KOPT-K1 (cell line): ENCODE data around the gene NFATC2.

ENCODE experiments used
- H3K27ac ChIP-seq: fragments of 200-600 bp; sonication (generic); 2 replicates; pipeline ENCODE4 v1.5.1; 2016; ENCODE audit warnings: antibody characterized with exemption, mild to moderate bottlenecking, low read depth, low read length; ENCODE audit not compliant: poor library complexity, severe bottlenecking
- H3K36me3 ChIP-seq: fragments of 200-600 bp; sonication (generic); 2 replicates; pipeline ENCODE4 v1.5.1; 2017; ENCODE audit warnings: antibody characterized with exemption, mild to moderate bottlenecking, low read length, moderate library complexity; ENCODE audit not compliant: insufficient read depth
- H3K9me3 ChIP-seq: fragments of 200-600 bp; sonication (generic); 2 replicates; pipeline ENCODE4 v1.5.1; 2017; ENCODE audit warnings: antibody characterized with exemption, low read length, mild to moderate bottlenecking; ENCODE audit not compliant: insufficient read depth, poor library complexity, severe bottlenecking

Gene NFATC2

DNA sequence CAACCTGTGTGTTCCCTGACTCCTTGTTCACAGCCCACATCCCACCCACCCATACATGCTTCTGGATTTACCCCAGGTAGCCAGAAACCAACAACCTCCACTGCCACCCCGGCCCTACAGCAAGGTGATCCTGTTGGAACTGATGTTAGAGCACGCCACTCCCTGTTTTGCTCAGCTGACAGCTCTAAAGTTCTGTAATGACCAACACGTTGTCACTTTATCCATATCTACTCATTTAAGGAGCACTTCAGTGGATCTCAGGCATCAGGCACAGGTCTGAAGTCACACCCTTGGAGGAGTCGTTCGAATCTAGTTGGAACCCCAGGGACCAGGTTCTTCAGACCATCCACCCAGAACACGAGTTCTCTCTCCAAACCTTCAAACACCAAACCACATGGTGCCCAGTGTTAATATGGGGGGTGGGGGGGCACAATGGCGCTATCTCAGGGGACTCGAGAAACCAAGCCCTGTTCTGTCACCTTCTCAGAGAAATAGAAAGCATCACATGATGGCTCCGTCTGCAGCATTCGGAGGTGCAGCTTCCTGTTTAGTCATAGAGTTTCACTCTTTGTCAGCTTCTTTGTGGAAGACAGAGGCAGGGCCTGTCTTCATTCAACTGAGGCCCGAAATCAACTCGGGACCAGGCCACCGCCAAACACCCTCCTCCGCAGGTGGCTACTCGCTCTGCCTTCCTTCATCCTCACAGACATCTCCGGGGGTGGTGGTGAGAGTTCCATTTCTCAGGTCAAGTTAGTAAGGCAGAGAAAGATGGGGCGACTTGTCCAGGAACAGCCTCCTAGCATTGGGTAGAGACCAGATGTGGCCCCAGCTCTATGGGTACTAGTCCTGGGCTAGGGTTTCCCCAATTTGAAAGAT, 142.2 kb downstream of the NFATC2 start:
- H3K36me3 ChIP-seq: peaks cover 21% of the 10 kb centered on the region; the same call in 1 of the 2 replicates
- H3K9me3 ChIP-seq: no peaks in the 10 kb centered on the region
- peak overlapping the region; percentile 43 for H3K27ac ChIP-seq

DNA sequence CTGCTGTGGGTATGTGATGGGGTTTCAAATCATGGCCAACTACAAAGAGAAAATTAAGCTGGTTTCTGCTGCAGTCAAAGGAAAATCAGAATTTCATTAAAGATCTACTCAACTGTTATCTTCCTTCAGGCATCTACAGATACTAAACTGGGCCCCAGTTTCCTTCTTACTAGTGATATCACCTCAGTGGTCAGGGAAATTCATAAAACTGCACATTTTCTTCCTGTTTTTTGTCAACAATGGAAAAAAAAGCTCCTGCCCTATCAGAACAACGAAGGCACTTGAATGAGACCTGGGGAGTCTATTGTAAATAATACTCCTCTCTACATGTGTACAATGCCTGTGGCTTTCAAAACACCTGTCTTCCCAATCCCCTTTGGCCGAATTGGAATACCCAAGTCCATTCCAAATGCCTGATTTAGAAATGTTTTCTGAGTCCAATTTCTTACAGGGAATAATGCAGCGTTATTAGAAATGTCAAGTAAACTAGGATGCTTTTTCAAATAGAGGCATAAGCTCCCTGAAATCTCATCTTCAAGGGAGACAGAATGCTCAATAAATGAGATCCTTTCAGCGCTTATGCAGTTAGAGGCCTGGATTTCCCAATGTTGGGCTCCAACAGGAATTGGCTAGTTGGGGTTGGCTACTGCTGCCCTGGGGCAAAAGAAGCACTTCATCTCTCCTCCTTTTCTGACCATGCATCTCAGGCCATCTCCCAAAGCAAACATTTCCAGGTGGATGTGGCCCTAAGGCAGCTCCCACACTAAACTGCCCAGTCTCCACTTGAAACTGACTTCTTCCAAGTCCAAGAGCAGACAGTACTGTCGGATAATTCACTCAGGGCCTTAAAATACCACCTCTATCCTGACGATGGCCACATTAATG, 143.3 kb downstream of the NFATC2 start:
- Histone ChIP-seq H3K36me3 (peaks cover 25% of the 10 kb centered on the region; the same call in 1 of the 2 replicates), H3K27ac (no peak overlapping the region), H3K9me3 (no peaks in the 10 kb centered on the region)

DNA sequence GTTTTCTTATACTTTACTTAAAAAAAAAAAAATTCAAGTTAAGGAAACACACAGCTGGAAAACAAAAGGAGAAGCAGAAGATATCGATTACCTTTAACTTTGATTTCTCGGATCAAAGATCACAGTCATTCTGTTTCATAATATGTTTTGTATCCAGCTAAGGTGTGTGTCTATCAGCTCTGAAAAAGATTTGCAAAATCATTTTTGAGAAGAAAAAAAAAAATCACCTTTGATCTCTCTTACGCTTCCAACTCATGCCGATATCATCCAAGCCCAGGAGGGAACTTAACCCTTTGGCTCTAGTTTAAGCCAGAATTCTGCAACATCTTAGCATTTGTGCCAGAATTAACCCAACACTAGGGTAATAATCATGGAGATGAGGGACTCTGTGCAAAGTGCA, 144.0 kb downstream of the NFATC2 start:
- Histone ChIP-seq H3K9me3 (no peaks in the 10 kb centered on the region), H3K36me3 (peaks cover 28% of the 10 kb centered on the region; the same call in 1 of the 2 replicates), H3K27ac (no peak overlapping the region)

DNA sequence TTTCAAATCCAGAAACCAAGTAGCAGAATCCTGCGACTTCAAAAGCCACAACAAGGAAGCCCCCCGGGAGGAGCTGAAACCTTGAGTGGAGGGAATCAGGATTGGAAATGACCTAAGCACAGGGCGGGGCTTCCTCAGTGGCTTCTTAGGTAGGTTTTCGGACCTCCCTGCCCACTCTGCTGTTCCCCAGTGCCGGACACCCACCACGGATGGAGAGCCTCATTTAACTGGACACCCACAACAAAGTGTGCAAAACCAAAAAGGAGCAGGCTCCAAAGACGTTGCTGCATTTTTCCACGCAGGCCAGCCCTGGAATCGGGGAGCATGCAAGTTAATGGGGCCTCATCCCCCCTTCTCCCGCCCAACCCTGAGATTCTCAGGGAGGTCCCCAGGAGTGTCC, 144.4 kb downstream of the NFATC2 start:
- Histone ChIP-seq H3K27ac (no peak overlapping the region), H3K36me3 (peaks cover 33% of the 10 kb centered on the region; the same call in 1 of the 2 replicates)

DNA sequence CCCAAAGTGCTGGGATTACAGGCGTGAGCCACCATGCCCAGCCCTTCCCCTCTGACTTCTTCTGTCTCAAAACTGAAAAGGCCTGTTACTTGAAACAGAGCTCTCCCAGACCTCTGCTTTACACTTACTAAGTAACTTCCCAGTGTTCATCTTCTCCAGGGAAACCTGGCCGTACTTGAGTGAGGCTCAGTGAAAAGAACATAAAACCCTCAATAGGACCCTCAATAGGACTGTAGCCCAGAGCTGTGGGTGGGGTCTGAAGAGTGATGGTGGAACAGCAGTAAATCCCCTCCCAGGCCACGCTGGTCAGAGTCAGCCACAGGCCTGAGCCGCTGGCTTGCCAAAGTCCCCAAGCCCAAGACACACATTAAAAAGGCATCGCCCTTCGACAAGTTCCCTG, 145.4 kb downstream of the NFATC2 start:
- Histone ChIP-seq H3K27ac (no peak overlapping the region), H3K36me3 (peaks cover 42% of the 10 kb centered on the region; the same call in 1 of the 2 replicates), H3K9me3 (no peaks in the 10 kb centered on the region)

More for the DNA sequence above, 144.4 kb downstream of the NFATC2 start:
- no peaks in the 10 kb centered on the region for H3K9me3 ChIP-seq

DNA sequence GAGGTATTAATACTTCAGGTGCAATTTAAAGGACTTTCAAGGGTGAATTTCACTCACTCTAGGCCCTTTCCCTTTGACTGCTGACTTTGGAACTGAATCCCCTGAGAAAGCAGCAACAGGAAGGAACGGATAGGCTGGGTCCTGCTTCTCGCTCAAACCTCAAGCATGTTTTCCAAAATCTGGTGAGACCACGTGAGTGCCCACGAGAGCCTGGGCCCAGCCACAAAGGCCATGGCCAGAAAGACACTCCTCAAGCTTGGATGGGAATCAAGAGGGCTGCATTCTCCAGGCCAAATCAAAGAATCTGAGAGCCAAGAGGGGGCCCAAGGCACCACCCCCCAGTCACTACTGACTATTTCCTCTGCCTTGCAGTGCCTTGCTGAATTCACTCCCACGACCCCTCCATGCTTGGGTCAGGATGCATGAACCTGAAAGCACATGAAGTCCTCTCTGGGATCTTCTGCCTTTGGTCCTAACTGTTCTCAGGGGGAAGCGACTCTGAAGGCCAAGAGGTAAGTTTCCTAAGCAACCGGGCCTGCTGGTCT, 146.1 kb downstream of the NFATC2 start:
- Histone ChIP-seq H3K27ac (no peak overlapping the region), H3K36me3 (peaks cover 46% of the 10 kb centered on the region; the same call in 1 of the 2 replicates), H3K9me3 (no peaks in the 10 kb centered on the region)

DNA sequence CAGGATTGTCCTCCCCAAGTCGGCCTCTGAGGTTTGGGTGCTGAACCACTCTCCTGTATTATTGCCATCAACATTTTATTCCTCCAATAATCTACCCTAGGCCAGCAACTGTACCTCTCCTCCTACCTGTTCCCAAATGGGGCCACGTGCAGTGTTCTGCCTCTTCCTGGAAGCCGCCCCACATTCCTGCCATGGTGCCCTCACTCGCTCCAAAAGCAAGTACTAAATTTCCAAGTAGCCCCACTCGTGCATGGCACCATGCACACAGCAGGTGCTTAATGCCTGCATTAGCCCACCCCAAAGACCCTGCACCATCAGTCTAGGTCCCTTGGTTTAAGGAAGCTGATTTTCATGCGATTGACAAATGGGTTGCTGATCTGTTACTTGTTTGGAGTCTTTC, 147.8 kb downstream of the NFATC2 start:
- Histone ChIP-seq H3K27ac (no peak overlapping the region), H3K36me3 (peaks cover 63% of the 10 kb centered on the region; the same call in 1 of the 2 replicates), H3K9me3 (no peaks in the 10 kb centered on the region)

DNA sequence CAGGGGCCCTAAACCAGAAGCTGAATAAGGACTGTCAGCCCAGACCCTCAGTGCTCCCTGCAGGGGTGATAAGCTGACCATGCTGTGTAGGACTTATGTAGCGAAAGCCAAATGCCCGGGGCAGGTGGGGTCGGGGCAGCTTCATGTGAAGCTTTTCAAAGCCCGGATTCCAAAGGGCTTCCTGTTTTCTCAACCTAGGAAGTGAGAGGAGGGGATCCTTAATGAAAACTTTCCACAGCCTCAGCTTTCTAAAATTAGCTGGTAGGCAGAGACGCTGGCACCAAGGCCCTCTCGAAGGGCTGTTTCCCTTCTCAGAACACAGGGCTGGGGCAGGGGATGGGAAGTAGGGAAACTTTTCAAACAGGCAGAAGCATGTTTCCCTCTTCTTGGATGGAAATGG, 148.9 kb downstream of the NFATC2 start:
- Histone ChIP-seq H3K36me3 (peaks cover 63% of the 10 kb centered on the region; the same call in 1 of the 2 replicates), H3K27ac (no peak overlapping the region), H3K9me3 (no peaks in the 10 kb centered on the region)

DNA sequence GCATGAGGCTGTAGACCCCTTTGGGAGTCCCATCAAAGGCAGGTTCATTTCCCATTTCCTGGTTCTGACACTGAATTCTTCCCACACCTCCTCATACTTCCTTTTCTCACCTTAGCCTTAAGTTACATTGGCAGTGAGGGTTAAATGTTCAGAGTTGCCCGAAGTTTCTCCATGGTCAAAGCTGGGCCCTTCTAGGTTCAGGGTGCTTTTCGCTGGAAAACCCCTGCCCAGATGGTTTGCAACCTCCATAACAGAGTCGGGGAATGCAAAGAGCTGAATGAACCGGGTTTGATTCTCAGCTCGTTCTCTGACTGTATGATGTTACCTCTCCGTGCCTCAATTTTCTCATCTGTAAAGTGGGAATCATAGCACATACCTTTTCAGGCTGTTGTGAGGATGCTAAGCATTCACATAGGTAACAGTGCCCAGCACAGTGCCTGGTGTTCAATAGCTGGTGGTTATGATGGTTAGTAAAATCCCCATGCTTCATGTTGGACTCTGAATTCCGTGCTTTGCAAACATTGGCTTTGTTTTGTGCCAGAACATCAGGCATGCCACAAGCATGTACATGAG, 149.8 kb downstream of the NFATC2 start:
- Histone ChIP-seq H3K9me3 (no peaks in the 10 kb centered on the region), H3K36me3 (peaks cover 57% of the 10 kb centered on the region; the same call in 1 of the 2 replicates), H3K27ac (no peak overlapping the region)

DNA sequence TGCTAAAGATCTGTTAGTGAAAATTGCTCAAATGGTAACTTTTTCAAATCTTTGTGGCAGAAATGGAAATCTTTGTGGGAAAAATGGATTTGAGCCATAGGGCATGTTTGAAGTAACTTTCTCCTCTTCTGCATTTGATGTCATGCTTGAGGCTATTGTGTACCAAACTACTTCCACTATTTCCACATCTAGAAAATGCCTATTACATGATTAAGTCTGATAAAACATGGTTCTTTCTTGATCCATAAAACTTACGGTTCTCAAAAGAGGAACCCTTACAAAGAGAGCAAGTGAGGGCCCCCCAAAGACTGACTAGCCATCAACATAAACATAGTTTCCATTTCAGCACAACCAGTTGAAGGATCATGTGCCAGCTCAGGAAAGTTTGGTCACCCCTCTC, 150.6 kb downstream of the NFATC2 start:
- Histone ChIP-seq H3K27ac (no peak overlapping the region), H3K9me3 (no peaks in the 10 kb centered on the region), H3K36me3 (peaks cover 52% of the 10 kb centered on the region; the same call in 1 of the 2 replicates)

DNA sequence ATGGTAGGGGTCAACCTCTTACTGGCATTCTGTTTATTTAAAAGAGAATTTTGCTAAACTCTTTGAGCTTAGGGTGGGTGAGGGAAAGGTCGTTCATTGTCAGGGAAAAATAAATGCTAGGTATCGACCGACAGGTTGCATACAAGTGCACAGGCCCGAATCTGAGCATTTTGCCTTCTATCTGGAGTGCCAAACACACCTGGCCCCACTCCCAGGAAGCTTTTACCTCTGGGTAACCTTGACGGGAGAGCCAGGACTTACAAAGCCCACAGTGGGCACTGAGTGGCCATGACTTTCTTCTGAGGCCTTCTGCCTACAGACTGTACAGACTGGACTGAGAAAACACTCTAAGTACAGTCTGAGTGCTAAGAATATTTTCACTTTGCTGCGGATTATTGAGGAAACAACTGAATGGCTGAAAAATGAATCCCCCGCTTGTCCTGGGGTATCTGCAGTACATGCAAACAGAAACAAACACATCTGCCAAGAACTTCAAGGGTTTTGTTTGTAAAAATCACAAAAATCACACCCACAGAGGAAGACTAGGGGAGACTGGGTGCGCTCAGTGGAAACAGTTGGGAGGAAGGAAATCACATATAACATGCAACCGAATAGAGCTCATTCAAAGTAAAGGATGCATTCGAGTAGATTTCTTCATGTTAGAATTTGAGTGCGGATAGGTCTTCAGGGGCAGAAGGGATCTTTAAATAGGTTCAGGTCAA, 152.8 kb downstream of the NFATC2 start:
- H3K36me3 ChIP-seq: peaks cover 46% of the 10 kb centered on the region; the same call in 1 of the 2 replicates
- no peak overlapping the region for H3K27ac ChIP-seq
- H3K9me3 ChIP-seq: no peaks in the 10 kb centered on the region

DNA sequence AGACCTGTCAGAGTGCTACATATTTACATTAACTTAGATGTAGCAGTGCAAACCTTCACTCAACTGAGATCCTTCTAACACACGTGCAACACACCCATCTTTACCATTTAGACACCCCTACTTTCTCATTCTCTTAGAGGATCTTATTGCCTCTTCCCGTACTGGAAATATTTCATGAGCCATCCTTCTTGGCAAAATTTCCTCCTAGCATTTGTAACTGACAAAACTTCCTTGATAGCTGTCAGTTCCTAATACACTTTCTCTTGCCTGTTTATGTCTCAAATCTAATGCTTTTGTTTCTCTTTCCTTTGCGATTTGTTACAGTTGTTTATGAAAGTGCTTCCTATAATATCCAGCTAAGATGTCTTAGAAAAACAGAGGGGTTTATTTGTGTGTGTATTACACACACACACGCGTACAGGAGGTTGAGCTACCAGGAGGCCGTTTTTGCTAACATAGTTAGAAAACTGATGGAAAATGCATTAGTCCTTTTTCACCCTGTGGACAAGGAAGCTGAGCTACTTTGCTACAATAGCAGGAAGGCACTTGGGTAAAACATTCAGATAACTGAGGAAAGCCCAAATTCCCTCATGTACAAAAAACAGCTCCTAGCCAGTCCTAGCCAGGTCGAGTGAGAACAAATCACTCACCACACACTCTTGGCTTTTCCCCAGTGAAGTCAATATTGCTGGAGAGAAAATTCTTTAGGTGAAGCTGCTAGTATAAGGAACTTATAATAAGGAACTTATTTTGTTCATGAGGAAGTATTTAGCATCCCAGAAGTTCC, 153.6 kb downstream of the NFATC2 start:
- H3K27ac ChIP-seq: no peak overlapping the region
- no peaks in the 10 kb centered on the region for H3K9me3 ChIP-seq
- peaks cover 40% of the 10 kb centered on the region; the same call in 1 of the 2 replicates for H3K36me3 ChIP-seq

DNA sequence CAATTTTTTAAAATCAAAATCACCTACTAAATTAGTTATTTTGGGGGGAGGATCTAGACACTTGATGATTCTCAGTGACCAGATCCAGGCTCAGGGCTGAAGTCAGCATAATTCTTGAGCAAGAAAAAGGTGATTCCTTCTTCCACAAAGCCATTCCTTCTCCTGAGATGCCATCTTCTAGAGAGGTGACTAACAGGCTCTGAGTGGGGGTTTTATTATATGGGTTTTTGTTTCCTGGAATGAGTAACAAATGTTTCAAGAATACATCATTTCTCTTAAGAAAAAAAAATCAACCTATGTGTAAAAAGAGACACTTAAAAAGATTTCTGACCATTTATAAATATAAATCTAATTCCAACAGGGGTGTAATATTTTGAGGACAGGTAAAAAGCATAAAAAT, 154.3 kb downstream of the NFATC2 start:
- Histone ChIP-seq H3K36me3 (peaks cover 35% of the 10 kb centered on the region; the same call in 1 of the 2 replicates), H3K9me3 (no peaks in the 10 kb centered on the region), H3K27ac (no peak overlapping the region)
